ENCODE results near the gene MLLT6. TPM values are rescaled to one million over a fixed set of nuclear protein-coding genes. Genes with fewer than 3 reads are reported as not detected.

The MLLT6 gene
- total RNA-seq, 1 experiment from 2014 or later: 48.0 TPM

DNA sequence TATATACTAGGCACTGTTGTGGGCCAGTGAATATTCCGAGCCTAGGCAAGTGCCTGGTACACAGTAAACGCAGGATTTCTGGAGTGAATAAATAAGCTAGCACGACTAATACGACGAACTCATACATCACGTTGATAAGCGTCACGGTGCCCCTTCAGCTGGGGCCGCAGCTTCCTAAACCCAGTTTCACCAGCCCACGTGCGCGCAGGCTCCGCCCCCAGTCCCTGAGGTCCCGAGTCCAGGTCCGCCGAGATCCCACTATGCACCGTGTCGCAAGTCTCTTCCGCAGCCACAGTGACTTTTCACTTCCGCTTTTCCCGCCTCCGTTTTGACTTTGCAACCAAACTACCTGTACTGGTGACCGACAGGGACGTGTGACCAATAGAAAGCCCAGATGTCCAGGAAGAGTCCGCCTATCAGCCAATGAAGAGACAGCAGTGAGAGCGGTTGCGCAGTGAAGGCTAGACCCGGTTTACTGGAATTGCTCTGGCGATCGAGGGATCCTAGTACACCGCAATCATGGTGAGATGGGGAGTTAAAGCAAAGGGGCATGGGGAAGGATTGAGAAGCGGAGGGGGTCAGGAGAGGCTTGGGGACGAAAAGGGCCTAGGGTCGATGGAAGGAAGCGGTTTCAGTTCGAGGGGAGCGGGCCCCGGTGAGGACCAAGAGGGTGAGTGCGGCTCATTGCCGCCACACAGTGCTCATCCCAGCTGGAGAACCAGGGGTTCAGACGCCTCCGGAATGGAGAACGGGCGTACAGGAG, 47.4 kb downstream of the MLLT6 start, which contains the start of gene PSMB3:
TSS of gene PSMB3 (plus strand) at position 434 of the 763 bp plus-strand sequence. CDS start at position 520, 86 bp downstream.
- CTCF ChIA-PET: interaction anchor here (0.5 to 4.4 kb wide), 8 partner anchors 10 to 1887 kb away, joined by 3 to 45 read pairs (median 4); no protein-coding TSS in a partner anchor
- Mint-ChIP-seq H3K36me3 (peaks cover 23% of the 10 kb centered on the region), H3K4me1 (peaks cover 16% of the 10 kb centered on the region), H3K4me3 (peak within 1 kb of the TSS; percentile 97), H3K9me3 (no peaks in the 10 kb centered on the region), H3K27ac (peak within 1 kb of the TSS; percentile 96), H3K27me3 (ENCODE audit: low read depth) (peaks cover 2% of the 10 kb centered on the region)
- DNase-seq (ENCODE audit: low spot score): peak; percentile 93
- POLR2A ChIA-PET: interaction anchor here (0.5 to 1.0 kb wide), 5 partner anchors 94 to 344 kb away, joined by 3 read pairs; partner anchors contain the start of gene RPL23
- peak; percentile 76 for ATAC-seq
- no peak for TF ChIP-seq ZNF425 (CRISPR knock-in tag; conservative IDR thresholded peaks at IDR 0.05)
- TF ChIP-seq ZNF396 (CRISPR knock-in tag; IDR thresholded peaks at IDR 0.05; ENCODE audit: borderline replicate concordance): no peak
- TF ChIP-seq TEAD1 (CRISPR knock-in tag; IDR thresholded peaks at IDR 0.05): peak; percentile 45
- TF ChIP-seq, protein P1, sequence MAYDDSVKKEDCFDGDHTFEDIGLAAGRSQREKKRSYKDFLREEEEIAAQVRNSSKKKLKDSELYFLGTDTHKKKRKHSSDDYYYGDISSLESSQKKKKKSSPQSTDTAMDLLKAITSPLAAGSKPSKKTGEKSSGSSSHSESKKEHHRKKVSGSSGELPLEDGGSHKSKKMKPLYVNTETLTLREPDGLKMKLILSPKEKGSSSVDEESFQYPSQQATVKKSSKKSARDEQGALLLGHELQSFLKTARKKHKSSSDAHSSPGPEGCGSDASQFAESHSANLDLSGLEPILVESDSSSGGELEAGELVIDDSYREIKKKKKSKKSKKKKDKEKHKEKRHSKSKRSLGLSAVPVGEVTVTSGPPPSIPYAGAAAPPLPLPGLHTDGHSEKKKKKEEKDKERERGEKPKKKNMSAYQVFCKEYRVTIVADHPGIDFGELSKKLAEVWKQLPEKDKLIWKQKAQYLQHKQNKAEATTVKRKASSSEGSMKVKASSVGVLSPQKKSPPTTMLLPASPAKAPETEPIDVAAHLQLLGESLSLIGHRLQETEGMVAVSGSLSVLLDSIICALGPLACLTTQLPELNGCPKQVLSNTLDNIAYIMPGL (CRISPR knock-in tag; IDR thresholded peaks at IDR 0.05): peak; percentile 24; the same call in 1 of the 2 replicates
- TF ChIP-seq JUN (CRISPR knock-in tag; IDR thresholded peaks at IDR 0.05): 0 out of 2 replicates have a peak, but pooled peaks have one; percentile 11
- peak; percentile 93 for TF ChIP-seq SP1 (CRISPR knock-in tag; conservative IDR thresholded peaks at IDR 0.05)
- TF ChIP-seq, protein P2, sequence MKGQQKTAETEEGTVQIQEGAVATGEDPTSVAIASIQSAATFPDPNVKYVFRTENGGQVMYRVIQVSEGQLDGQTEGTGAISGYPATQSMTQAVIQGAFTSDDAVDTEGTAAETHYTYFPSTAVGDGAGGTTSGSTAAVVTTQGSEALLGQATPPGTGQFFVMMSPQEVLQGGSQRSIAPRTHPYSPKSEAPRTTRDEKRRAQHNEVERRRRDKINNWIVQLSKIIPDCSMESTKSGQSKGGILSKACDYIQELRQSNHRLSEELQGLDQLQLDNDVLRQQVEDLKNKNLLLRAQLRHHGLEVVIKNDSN (CRISPR knock-in tag; IDR thresholded peaks at IDR 0.05): peak; percentile 88
- TF ChIP-seq, protein P3, sequence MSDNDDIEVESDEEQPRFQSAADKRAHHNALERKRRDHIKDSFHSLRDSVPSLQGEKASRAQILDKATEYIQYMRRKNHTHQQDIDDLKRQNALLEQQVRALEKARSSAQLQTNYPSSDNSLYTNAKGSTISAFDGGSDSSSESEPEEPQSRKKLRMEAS (CRISPR knock-in tag; IDR thresholded peaks at IDR 0.05): peak; percentile 97
- TF ChIP-seq E2F5 (CRISPR knock-in tag; IDR thresholded peaks at IDR 0.05): peak; percentile 68; the same call in 1 of the 2 replicates
- peak; percentile 79; the same call in 1 of the 2 replicates for TF ChIP-seq GTF2I (CRISPR knock-in tag; conservative IDR thresholded peaks at IDR 0.05)
- peak; percentile 81 for TF ChIP-seq NFE2L1 (CRISPR knock-in tag; IDR thresholded peaks at IDR 0.05)
- 0 out of 2 replicates have a peak, but pooled peaks have one; percentile 29 for TF ChIP-seq ETV6 (CRISPR knock-in tag; IDR thresholded peaks at IDR 0.05)
- TF ChIP-seq RORB (CRISPR knock-in tag; IDR thresholded peaks at IDR 0.05): no peak
- TF ChIP-seq, protein P4, sequence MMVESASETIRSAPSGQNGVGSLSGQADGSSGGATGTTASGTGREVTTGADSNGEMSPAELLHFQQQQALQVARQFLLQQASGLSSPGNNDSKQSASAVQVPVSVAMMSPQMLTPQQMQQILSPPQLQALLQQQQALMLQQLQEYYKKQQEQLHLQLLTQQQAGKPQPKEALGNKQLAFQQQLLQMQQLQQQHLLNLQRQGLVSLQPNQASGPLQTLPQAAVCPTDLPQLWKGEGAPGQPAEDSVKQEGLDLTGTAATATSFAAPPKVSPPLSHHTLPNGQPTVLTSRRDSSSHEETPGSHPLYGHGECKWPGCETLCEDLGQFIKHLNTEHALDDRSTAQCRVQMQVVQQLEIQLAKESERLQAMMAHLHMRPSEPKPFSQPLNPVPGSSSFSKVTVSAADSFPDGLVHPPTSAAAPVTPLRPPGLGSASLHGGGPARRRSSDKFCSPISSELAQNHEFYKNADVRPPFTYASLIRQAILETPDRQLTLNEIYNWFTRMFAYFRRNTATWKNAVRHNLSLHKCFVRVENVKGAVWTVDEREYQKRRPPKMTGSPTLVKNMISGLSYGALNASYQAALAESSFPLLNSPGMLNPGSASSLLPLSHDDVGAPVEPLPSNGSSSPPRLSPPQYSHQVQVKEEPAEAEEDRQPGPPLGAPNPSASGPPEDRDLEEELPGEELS (CRISPR knock-in tag; IDR thresholded peaks at IDR 0.05): 0 out of 2 replicates have a peak, but pooled peaks have one; percentile 43
- peak; percentile 91 for TF ChIP-seq GABPB1 (CRISPR knock-in tag; IDR thresholded peaks at IDR 0.05)
- TF ChIP-seq, protein P5, sequence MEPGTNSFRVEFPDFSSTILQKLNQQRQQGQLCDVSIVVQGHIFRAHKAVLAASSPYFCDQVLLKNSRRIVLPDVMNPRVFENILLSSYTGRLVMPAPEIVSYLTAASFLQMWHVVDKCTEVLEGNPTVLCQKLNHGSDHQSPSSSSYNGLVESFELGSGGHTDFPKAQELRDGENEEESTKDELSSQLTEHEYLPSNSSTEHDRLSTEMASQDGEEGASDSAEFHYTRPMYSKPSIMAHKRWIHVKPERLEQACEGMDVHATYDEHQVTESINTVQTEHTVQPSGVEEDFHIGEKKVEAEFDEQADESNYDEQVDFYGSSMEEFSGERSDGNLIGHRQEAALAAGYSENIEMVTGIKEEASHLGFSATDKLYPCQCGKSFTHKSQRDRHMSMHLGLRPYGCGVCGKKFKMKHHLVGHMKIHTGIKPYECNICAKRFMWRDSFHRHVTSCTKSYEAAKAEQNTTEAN (CRISPR knock-in tag; IDR thresholded peaks at IDR 0.05): 0 out of 2 replicates have a peak, but pooled peaks have one; percentile 32
- peak; percentile 92 for TF ChIP-seq FOXK1 (CRISPR knock-in tag; IDR thresholded peaks at IDR 0.05)
- TF ChIP-seq ZNF121 (CRISPR knock-in tag; IDR thresholded peaks at IDR 0.05): 0 out of 2 replicates have a peak, but pooled peaks have one; percentile 25
- TF ChIP-seq ZNF219 (CRISPR knock-in tag; IDR thresholded peaks at IDR 0.05; ENCODE audit: borderline replicate concordance): no peak
- peak; percentile 86 for TF ChIP-seq USF2 (CRISPR knock-in tag; IDR thresholded peaks at IDR 0.05)
- TF ChIP-seq TP53 (CRISPR knock-in tag; IDR thresholded peaks at IDR 0.05): no peak
- TF ChIP-seq TCF7 (CRISPR knock-in tag; IDR thresholded peaks at IDR 0.05; ENCODE audit: low read depth): peak; percentile 60; the same call in 1 of the 2 replicates
